Body of pancreas (tissue), 4 donors: ENCODE results near the gene DCUN1D1. TPM values are rescaled to one million over a fixed set of nuclear protein-coding genes. Genes with fewer than 3 reads are reported as not detected.

Experiments
- ATAC-seq: fragments of 150-250 bp; one replicate; pipeline ENCODE4 v1.9.1; 2016
- DNase-seq, 4 donors: peaks; one replicate each; pipeline ENCODE4 v3.0.0-alpha.2; 2019
- H3K27ac ChIP-seq, 4 donors: fragments of 200-600 bp; sonication (generic); 1 replicate in 3 of 4; 2 replicates in 1 of 4; pipeline versions ENCODE4 v1.5.1 to v1.6.1; 2016 to 2019; ENCODE audit warnings: mild to moderate bottlenecking in 1 of 4, mixed read lengths in 1 of 4, moderate library complexity in 1 of 4
- H3K27me3 ChIP-seq, 2 donors: fragments of 200-600 bp; sonication (generic); one replicate each; pipeline ENCODE4 v1.6.0; 2016; ENCODE audit warnings: mild to moderate bottlenecking in 1 of 2
- H3K36me3 ChIP-seq, 2 donors: fragments of 200-600 bp; sonication (generic); replicated peaks in 1 of 2; 2 replicates each; pipeline ENCODE4 v1.5.1; 2016; ENCODE audit warnings: low read depth in 2 of 2; ENCODE audit not compliant: insufficient read depth in 1 of 2
- H3K4me1 ChIP-seq: fragments of 200-600 bp; sonication (generic); one replicate; pipeline ENCODE4 v1.6.0; 2016
- H3K4me3 ChIP-seq, 2 donors: fragments of 200-600 bp; sonication (generic); 1 replicate in 1 of 2; 2 replicates in 1 of 2; pipeline ENCODE4 v1.5.1; 2016 to 2019
- H3K9me3 ChIP-seq, 3 donors: fragments of 200-600 bp; sonication (generic); 1 replicate in 2 of 3; 2 replicates in 1 of 3; pipeline ENCODE4 v1.5.1; 2016
- POLR2A ChIP-seq, 3 donors: fragments of 450-650 bp; IDR thresholded peaks; one replicate each; pipeline ENCODE4 v1.6.1; 2016; ENCODE audit warnings: antibody characterized with exemption in 3 of 3, mild to moderate bottlenecking in 2 of 3
- WGBS, 2 donors: methylation state at CpG; one replicate each; pipeline ENCODE4 v1.1.5; 2017; 5-methylcytosine and 5-hydroxymethylcytosine counted together
- intact Hi-C: fragments of 100-400 bp; cut with DNase I; formaldehyde crosslinking; loops from one replicate; pipeline ENCODE4 v1.15.1; 2023
- total RNA-seq, 2 donors: library from RNA; depleted of rRNA; stranded (reverse); fragments of >200 nt; gene quantifications; one replicate each; pipeline ENCODE4 v1.1.0, GENCODE V29; 2016
- TF ChIP-seq, protein P1 (sequence below), 7 experiments: fragments of 450-650 bp in 4 of 7; fragments of 200-600 bp in 3 of 7; sonication (generic) in 3 of 7; IDR thresholded peaks; one replicate each; pipeline ENCODE4 v1.5.1; 2016 to 2019; ENCODE audit warnings: antibody characterized with exemption in 7 of 7

The DCUN1D1 gene
- total RNA-seq, 2 donors from 2014 or later = 4.6 to 10.9 TPM

DNA sequence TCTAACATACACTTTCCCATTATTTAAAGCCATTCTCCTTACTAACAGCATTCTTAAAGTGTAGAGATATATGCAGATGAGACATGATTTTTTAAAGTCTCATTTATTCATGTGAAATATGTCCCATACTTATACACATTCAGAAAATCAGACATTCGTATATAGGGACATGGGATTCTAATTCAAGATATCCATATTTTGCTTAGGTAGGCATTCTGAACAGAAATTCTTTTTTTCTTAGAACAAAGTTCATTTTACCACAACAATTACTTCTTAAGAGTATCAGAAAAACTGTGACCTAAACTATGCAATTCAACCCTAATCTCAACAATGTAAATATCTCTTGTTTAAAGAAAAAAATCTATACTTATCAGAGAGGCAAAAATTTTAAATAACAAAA lies 16.2 kb downstream of the DCUN1D1 start:
- H3K27ac ChIP-seq = no peak overlapping the region
- H3K4me3 ChIP-seq = no peak overlapping the region
- TF ChIP-seq, protein P1, sequence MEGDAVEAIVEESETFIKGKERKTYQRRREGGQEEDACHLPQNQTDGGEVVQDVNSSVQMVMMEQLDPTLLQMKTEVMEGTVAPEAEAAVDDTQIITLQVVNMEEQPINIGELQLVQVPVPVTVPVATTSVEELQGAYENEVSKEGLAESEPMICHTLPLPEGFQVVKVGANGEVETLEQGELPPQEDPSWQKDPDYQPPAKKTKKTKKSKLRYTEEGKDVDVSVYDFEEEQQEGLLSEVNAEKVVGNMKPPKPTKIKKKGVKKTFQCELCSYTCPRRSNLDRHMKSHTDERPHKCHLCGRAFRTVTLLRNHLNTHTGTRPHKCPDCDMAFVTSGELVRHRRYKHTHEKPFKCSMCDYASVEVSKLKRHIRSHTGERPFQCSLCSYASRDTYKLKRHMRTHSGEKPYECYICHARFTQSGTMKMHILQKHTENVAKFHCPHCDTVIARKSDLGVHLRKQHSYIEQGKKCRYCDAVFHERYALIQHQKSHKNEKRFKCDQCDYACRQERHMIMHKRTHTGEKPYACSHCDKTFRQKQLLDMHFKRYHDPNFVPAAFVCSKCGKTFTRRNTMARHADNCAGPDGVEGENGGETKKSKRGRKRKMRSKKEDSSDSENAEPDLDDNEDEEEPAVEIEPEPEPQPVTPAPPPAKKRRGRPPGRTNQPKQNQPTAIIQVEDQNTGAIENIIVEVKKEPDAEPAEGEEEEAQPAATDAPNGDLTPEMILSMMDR (IDR thresholded peaks at IDR 0.05) = no peak
- no peak for TF ChIP-seq POLR2A (IDR thresholded peaks at IDR 0.05)
- peaks cover 26% of the 10 kb centered on the region for H3K4me1 ChIP-seq
- DNase-seq = no peak
- 62 to 72% methylated on average over 1 of the region's 1 CpG for WGBS, 2 donors
- H3K36me3 ChIP-seq = no peaks in the 10 kb centered on the region
- intact Hi-C loops = no loop called here
- no peaks in the 10 kb centered on the region for H3K27me3 ChIP-seq
- ATAC-seq = no peak
- no peaks in the 10 kb centered on the region for H3K9me3 ChIP-seq

DNA sequence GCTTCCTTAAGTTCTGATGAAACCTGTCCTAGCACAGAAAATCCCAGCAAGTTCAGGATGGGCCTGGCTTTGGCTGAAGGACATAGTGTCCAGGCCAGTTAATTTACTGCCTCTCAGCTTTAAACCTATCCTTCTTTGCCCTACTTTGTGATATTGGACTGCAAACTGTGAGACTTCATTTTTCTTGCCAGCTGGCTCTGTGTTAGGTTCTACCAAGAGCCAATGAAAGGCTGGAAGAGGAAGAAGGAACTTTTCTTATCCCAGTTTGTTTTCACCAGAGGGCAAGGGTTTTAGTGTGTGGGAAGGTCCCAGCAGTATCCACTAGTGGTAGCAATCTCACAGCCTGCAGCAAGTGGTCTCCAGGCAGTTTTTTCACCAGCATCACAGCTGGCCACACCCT lies 18.2 kb downstream of the DCUN1D1 start:
- Histone ChIP-seq H3K27ac (peak overlapping the region in 2 of 4 donors; percentile 2 to 9), H3K9me3 (no peaks in the 10 kb centered on the region), H3K4me3 (no peak overlapping the region), H3K27me3 (no peaks in the 10 kb centered on the region), H3K36me3 (no peaks in the 10 kb centered on the region), H3K4me1 (peaks cover 16% of the 10 kb centered on the region)
- intact Hi-C loops = no loop called here
- DNase-seq = peak in 2 of 4 donors; percentile 22 to 39
- peak; percentile 58 for ATAC-seq
- TF ChIP-seq, protein P1 (IDR thresholded peaks at IDR 0.05) = no peak
- TF ChIP-seq POLR2A (IDR thresholded peaks at IDR 0.05) = no peak

DNA sequence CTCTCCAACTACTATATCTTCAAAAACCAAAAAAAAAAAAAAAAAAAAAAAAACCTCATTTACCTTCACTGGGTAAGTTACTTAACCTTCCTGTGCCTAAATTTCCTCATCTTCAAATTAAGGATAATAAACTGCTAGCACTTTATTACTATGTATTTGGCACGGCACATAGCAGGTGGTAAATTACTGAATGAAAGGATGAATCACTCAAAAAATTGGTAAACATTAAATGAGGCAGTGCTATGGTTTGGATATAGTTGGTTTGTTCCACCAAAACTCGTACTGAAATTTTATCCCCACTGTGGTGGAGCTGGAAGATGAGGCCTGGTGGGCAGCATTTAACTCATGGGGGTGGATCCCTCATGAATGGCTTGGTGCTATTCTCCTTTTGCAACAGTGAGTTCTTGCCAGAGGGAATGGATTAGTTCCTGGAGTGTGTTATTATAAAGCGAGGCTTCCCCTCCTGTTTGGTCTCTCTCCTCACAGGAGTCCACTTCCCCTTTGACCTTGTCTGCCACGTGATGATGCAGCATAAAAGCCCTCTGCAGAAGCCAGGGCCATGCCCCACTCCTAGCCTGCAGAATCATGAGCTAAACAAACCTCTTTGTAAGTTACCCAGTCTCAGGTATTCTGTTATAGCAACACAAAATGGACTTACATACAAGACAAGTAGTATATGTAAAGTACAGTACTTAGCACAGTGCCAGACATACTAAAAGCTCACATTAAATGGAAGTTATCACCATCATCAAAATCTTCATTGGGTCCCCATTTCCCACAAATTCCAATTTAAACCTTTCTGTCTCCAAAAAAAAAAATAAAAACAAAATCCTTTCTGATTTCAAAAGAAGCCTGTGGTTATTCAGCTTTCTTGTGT lies 20.6 kb downstream of the DCUN1D1 start:
- 54 to 62% methylated on average over 4 of the region's 4 CpGs for WGBS, 2 donors
- no peak for DNase-seq
- TF ChIP-seq POLR2A (IDR thresholded peaks at IDR 0.05) = no peak
- TF ChIP-seq, protein P1 (IDR thresholded peaks at IDR 0.05) = no peak

DNA sequence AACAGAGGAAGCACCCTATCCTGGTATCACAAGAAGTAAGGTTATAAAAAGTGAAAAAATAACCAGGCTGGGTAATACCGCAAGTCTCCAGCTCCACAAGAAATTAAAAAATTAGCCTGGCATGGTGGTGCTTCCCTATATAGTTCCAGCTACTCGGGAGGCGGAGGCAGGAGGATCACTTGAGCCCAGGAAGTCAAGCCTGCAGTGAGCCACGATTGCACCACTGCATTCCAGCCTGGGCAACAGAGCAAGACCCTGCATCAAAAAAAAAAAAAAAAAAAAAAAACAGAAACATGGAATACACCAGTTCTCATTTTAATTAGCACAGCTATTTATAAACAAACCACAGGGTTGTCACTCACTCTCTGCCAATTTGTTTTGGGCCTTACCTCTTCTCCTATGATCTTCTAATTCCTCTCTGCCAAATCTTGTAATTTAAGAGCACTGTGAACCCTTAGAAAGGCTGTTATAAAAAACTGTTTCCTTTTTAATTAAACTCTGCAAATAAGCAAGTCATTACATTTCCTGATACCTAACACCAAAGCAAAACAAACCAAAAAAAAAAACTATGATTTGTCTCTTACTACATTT lies 22.6 kb downstream of the DCUN1D1 start:
- Histone ChIP-seq H3K27me3 (no peaks in the 10 kb centered on the region), H3K27ac (no peak overlapping the region), H3K36me3 (peaks cover 0 to 1% of the 10 kb centered on the region in 2 donors), H3K4me3 (no peak overlapping the region), H3K9me3 (no peaks in the 10 kb centered on the region), H3K4me1 (peaks cover 14% of the 10 kb centered on the region)
- intact Hi-C loops = no loop called here
- TF ChIP-seq, protein P1 (IDR thresholded peaks at IDR 0.05) = no peak
- TF ChIP-seq POLR2A (IDR thresholded peaks at IDR 0.05) = no peak
- 94 to 96% methylated on average over 4 of the region's 4 CpGs for WGBS, 2 donors
- DNase-seq (no peak), ATAC-seq (no peak)

More for the DNA sequence above, 20.6 kb downstream of the DCUN1D1 start:
- Histone ChIP-seq H3K4me3 (no peak overlapping the region), H3K36me3 (peaks cover 0 to 1% of the 10 kb centered on the region in 2 donors), H3K27ac (no peak overlapping the region), H3K27me3 (no peaks in the 10 kb centered on the region), H3K4me1 (peaks cover 16% of the 10 kb centered on the region), H3K9me3 (no peaks in the 10 kb centered on the region)
- no peak for ATAC-seq
- intact Hi-C loops = no loop called here
